ENCODE results near the gene TMC7.
A peak's percentile ranks its signal among the peaks of the same experiment; 100 is the strongest.

The TMC7 gene

GRCh38 chr16:18999045-18999393 lies 15.3 kb downstream of the TMC7 start:
- H3K9me3 ChIP-seq (ENCODE audit: low read depth, low read length) = no peaks in the 10 kb centered on the region
- TF ChIP-seq POLR2AphosphoS5 (IDR thresholded peaks at IDR 0.05; ENCODE audit: borderline replicate concordance, low read depth, low read length) (no peak), EZH2 (IDR thresholded peaks at IDR 0.05) (no peak), FOXP2 (optimal IDR thresholded peaks at IDR 0.05; ENCODE audit: control extremely low read depth, extremely low read length, insufficient read depth) (no peak)
- no peak overlapping the region for H3K9ac ChIP-seq (ENCODE audit: insufficient read length)
- no peaks in the 10 kb centered on the region for H3K36me3 ChIP-seq (ENCODE audit: insufficient read depth, low read length)
- H3K27ac ChIP-seq = no peak overlapping the region
- DNase-seq (ENCODE audit: low read depth, low spot score) = no peak
- H3K4me3 ChIP-seq = no peak overlapping the region

GRCh38 chr16:19001788-19002187 lies 18.1 kb downstream of the TMC7 start:
- Histone ChIP-seq H3K4me3 (no peak overlapping the region), H3K9ac (ENCODE audit: insufficient read length) (no peak overlapping the region), H3K36me3 (ENCODE audit: insufficient read depth, low read length) (no peaks in the 10 kb centered on the region), H3K9me3 (ENCODE audit: low read depth, low read length) (no peaks in the 10 kb centered on the region), H3K27ac (no peak overlapping the region)
- DNase-seq (ENCODE audit: low read depth, low spot score) = no peak
- TF ChIP-seq POLR2AphosphoS5 (IDR thresholded peaks at IDR 0.05; ENCODE audit: borderline replicate concordance, low read depth, low read length) = no peak
- TF ChIP-seq EZH2 (IDR thresholded peaks at IDR 0.05) = no peak
- TF ChIP-seq FOXP2 (optimal IDR thresholded peaks at IDR 0.05; ENCODE audit: control extremely low read depth, extremely low read length, insufficient read depth) = no peak

- Histone ChIP-seq H3K9me3 (ENCODE audit: low read depth, low read length) (no peaks in the 10 kb centered on the region), H3K27ac (no peak overlapping the region)
- DNase-seq (ENCODE audit: low read depth, low spot score) = no peak
Observed at GRCh38 chr16:19003935-19004334, 20.2 kb downstream of the TMC7 start.

GRCh38 chr16:19005561-19006445 lies 22.1 kb downstream of the TMC7 start:
- H3K9ac ChIP-seq (ENCODE audit: insufficient read length) = no peak overlapping the region
- H3K9me3 ChIP-seq (ENCODE audit: low read depth, low read length) = no peaks in the 10 kb centered on the region
- H3K36me3 ChIP-seq (ENCODE audit: insufficient read depth, low read length) = no peaks in the 10 kb centered on the region
- H3K4me3 ChIP-seq = no peak overlapping the region
- no peak for DNase-seq (ENCODE audit: low read depth, low spot score)
- H3K27ac ChIP-seq = no peak overlapping the region
- no peak for TF ChIP-seq POLR2AphosphoS5 (IDR thresholded peaks at IDR 0.05; ENCODE audit: borderline replicate concordance, low read depth, low read length)
- TF ChIP-seq EZH2 (IDR thresholded peaks at IDR 0.05) = no peak
- TF ChIP-seq FOXP2 (optimal IDR thresholded peaks at IDR 0.05; ENCODE audit: control extremely low read depth, extremely low read length, insufficient read depth) = no peak

More at GRCh38 chr16:19003935-19004334, 20.2 kb downstream of the TMC7 start:
- no peak for TF ChIP-seq FOXP2 (optimal IDR thresholded peaks at IDR 0.05; ENCODE audit: control extremely low read depth, extremely low read length, insufficient read depth)
- TF ChIP-seq EZH2 (IDR thresholded peaks at IDR 0.05) = no peak
- TF ChIP-seq POLR2AphosphoS5 (IDR thresholded peaks at IDR 0.05; ENCODE audit: borderline replicate concordance, low read depth, low read length) = no peak
- no peaks in the 10 kb centered on the region for H3K36me3 ChIP-seq (ENCODE audit: insufficient read depth, low read length)
- H3K9ac ChIP-seq (ENCODE audit: insufficient read length) = no peak overlapping the region
- no peak overlapping the region for H3K4me3 ChIP-seq

- no peak for TF ChIP-seq FOXP2 (optimal IDR thresholded peaks at IDR 0.05; ENCODE audit: control extremely low read depth, extremely low read length, insufficient read depth)
- TF ChIP-seq EZH2 (IDR thresholded peaks at IDR 0.05) = no peak
- no peak for TF ChIP-seq POLR2AphosphoS5 (IDR thresholded peaks at IDR 0.05; ENCODE audit: borderline replicate concordance, low read depth, low read length)
- H3K4me3 ChIP-seq = no peak overlapping the region
- H3K36me3 ChIP-seq (ENCODE audit: insufficient read depth, low read length) = no peaks in the 10 kb centered on the region
- no peaks in the 10 kb centered on the region for H3K9me3 ChIP-seq (ENCODE audit: low read depth, low read length)
- no peak overlapping the region for H3K9ac ChIP-seq (ENCODE audit: insufficient read length)
- H3K27ac ChIP-seq = no peak overlapping the region
- DNase-seq (ENCODE audit: low read depth, low spot score) = no peak
Observed at GRCh38 chr16:19006446-19007315, 22.9 kb downstream of the TMC7 start.

GRCh38 chr16:19008245-19009169 lies 24.8 kb downstream of the TMC7 start:
- H3K4me3 ChIP-seq = no peak overlapping the region
- peak; percentile 0 for DNase-seq (ENCODE audit: low read depth, low spot score)
- no peak overlapping the region for H3K27ac ChIP-seq
- TF ChIP-seq EZH2 (IDR thresholded peaks at IDR 0.05) (no peak), POLR2AphosphoS5 (IDR thresholded peaks at IDR 0.05; ENCODE audit: borderline replicate concordance, low read depth, low read length) (no peak), FOXP2 (optimal IDR thresholded peaks at IDR 0.05; ENCODE audit: control extremely low read depth, extremely low read length, insufficient read depth) (no peak)
- no peak overlapping the region for H3K9ac ChIP-seq (ENCODE audit: insufficient read length)
- H3K9me3 ChIP-seq (ENCODE audit: low read depth, low read length) = no peaks in the 10 kb centered on the region
- H3K36me3 ChIP-seq (ENCODE audit: insufficient read depth, low read length) = no peaks in the 10 kb centered on the region

GRCh38 chr16:19011169-19011731 lies 27.5 kb downstream of the TMC7 start:
- Histone ChIP-seq H3K9me3 (ENCODE audit: low read depth, low read length) (no peaks in the 10 kb centered on the region), H3K27ac (no peak overlapping the region), H3K36me3 (ENCODE audit: insufficient read depth, low read length) (no peaks in the 10 kb centered on the region), H3K4me3 (no peak overlapping the region), H3K9ac (ENCODE audit: insufficient read length) (no peak overlapping the region)
- no peak for TF ChIP-seq FOXP2 (optimal IDR thresholded peaks at IDR 0.05; ENCODE audit: control extremely low read depth, extremely low read length, insufficient read depth)
- no peak for TF ChIP-seq POLR2AphosphoS5 (IDR thresholded peaks at IDR 0.05; ENCODE audit: borderline replicate concordance, low read depth, low read length)
- no peak for TF ChIP-seq EZH2 (IDR thresholded peaks at IDR 0.05)
- DNase-seq (ENCODE audit: low read depth, low spot score) = no peak

Data from SK-N-MC (cell line).